Stomach (tissue), 9 donors: ENCODE measurements around the gene KCNK13. TPM values are rescaled to one million over a fixed set of nuclear protein-coding genes. Genes with fewer than 3 reads are reported as not detected.

Experiments
- DNase-seq, 2 donors: peaks; one replicate each; pipeline versions ENCODE4 v3.0.0 to v3.0.0-alpha.2; 2013 to 2019
- H3K27ac ChIP-seq, 5 donors: fragments of 200-600 bp in 4 of 5; sonication (generic) in 4 of 5; one replicate each; pipeline ENCODE4 v1.5.1; 2013 to 2019; ENCODE audit warnings: mild to moderate bottlenecking in 1 of 5, moderate library complexity in 1 of 5
- H3K27me3 ChIP-seq, 3 donors: fragments of 200-600 bp; sonication (generic); one replicate each; pipeline ENCODE4 v1.5.1; 2017 to 2019; ENCODE audit warnings: mixed run types in 1 of 3
- H3K36me3 ChIP-seq, 4 donors: fragments of 200-600 bp; sonication (generic); 1 replicate in 3 of 4; 2 replicates in 1 of 4; pipeline ENCODE4 v1.5.1; 2016 to 2019
- H3K4me1 ChIP-seq, 4 donors: fragments of 200-600 bp; sonication (generic); one replicate each; pipeline ENCODE4 v1.5.1; 2016 to 2019
- H3K4me3 ChIP-seq, 4 donors: fragments of 200-600 bp; sonication (generic) in 3 of 4; one replicate each; pipeline ENCODE4 v1.5.1; 2016 to 2019; ENCODE audit warnings: mild to moderate bottlenecking in 1 of 4
- H3K9me3 ChIP-seq, 4 donors: fragments of 200-600 bp; sonication (generic); one replicate each; pipeline ENCODE4 v1.5.1; 2016 to 2019
- EP300 ChIP-seq: sonication (generic); formaldehyde crosslinking; IDR thresholded peaks from one replicate; pipeline ENCODE4 v1.6.1; 2017; ENCODE audit warnings: antibody characterized with exemption
- POLR2A ChIP-seq, 4 donors: fragments of 450-650 bp; IDR thresholded peaks; one replicate each; pipeline ENCODE4 v1.6.1; 2016; ENCODE audit warnings: antibody characterized with exemption in 4 of 4, control low read depth in 2 of 4, mild to moderate bottlenecking in 1 of 4, moderate library complexity in 1 of 4
- POLR2AphosphoS5 ChIP-seq, 3 donors: sonication (generic); formaldehyde crosslinking; IDR thresholded peaks; one replicate each; pipeline ENCODE4 v1.6.1; 2016; ENCODE audit warnings: antibody characterized with exemption in 3 of 3
- WGBS, 5 donors: extraction: QIAGEN DNeasy Blood & Tissue Kit in 3 of 5; methylation state at CpG; one replicate each; pipeline versions ENCODE4 v1.1.5 to v1.1.7; 2013 to 2018; 5-methylcytosine and 5-hydroxymethylcytosine counted together
- intact Hi-C: fragments of 100-400 bp; cut with DNase I; formaldehyde crosslinking; loops from one replicate; pipeline ENCODE4 v1.15.1; 2023; ENCODE audit warnings: low total_unique reads
- polyA plus RNA-seq, 3 donors: library from polyadenylated mRNA; stranded (reverse); fragments of 200-250 nt; gene quantifications; one replicate each; pipeline ENCODE4 v1.2.3, GENCODE V29; 2013
- total RNA-seq, 5 donors: library from RNA; depleted of rRNA; stranded (reverse); fragments of >200 nt; gene quantifications; one replicate each; pipeline versions ENCODE4 v1.1.0 to v1.2.3, GENCODE V29; 2014 to 2016
- TF ChIP-seq, protein P1 (sequence below), 7 experiments: fragments of 450-650 bp in 4 of 7; fragments of 200-600 bp in 3 of 7; sonication (generic) in 3 of 7; IDR thresholded peaks; one replicate each; pipeline ENCODE4 v1.5.1; 2016 to 2019; ENCODE audit warnings: antibody characterized with exemption in 7 of 7, control low read depth in 2 of 7, mild to moderate bottlenecking in 1 of 7
- donor health status: healthy with polysubstance abuse.
- donor health status: Bipolar disorder and iron deficiency.
- donor health status: healthy.

Gene KCNK13
- total and polyA plus RNA-seq, 8 donors: 0.08 to 2.5 (median 0.37) TPM; not detected in 4

DNA sequence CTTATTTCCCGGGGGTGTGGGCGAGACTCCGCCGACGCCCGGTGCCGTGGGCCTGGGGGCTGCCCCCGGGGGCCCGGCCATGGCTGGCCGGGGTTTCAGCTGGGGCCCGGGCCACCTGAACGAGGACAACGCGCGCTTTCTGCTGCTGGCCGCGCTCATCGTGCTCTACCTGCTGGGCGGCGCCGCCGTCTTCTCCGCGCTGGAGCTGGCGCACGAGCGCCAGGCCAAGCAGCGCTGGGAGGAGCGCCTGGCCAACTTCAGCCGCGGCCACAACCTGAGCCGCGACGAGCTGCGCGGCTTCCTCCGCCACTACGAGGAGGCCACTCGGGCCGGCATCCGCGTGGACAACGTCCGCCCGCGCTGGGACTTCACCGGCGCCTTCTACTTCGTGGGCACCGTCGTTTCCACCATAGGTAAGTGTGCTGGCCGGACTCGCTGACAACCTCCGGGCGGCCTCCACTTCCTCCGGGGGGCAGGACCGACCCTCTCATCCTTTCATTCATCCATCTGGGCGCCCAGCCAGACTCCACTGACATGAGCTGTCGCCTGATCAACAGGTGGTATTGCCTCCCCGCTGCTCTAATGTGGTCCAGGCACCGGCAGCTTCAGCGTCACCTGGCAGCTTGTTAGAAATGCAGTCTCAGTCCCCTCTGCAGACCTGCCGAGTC is 467 bp downstream of the KCNK13 start:
- Histone ChIP-seq H3K36me3 (no peaks in the 10 kb centered on the region), H3K4me1 (peaks cover 24 to 34% (median 30%) of the 10 kb centered on the region in 4 donors), H3K27me3 (peaks cover 14 to 90% (median 45%) of the 10 kb centered on the region in 3 donors), H3K27ac (no peak overlapping the region), H3K9me3 (peaks cover 0 to 3% (median 0%) of the 10 kb centered on the region in 4 donors), H3K4me3 (peak overlapping the region; percentile 43 to 63 (median 53))
- WGBS, 5 donors: 1 to 2% (median 1%) methylated on average over 21 to 63 of the region's 63 CpGs
- TF ChIP-seq POLR2AphosphoS5 (IDR thresholded peaks at IDR 0.05) (no peak), POLR2A (IDR thresholded peaks at IDR 0.05) (no peak), EP300 (no peak)
- TF ChIP-seq, protein P1, sequence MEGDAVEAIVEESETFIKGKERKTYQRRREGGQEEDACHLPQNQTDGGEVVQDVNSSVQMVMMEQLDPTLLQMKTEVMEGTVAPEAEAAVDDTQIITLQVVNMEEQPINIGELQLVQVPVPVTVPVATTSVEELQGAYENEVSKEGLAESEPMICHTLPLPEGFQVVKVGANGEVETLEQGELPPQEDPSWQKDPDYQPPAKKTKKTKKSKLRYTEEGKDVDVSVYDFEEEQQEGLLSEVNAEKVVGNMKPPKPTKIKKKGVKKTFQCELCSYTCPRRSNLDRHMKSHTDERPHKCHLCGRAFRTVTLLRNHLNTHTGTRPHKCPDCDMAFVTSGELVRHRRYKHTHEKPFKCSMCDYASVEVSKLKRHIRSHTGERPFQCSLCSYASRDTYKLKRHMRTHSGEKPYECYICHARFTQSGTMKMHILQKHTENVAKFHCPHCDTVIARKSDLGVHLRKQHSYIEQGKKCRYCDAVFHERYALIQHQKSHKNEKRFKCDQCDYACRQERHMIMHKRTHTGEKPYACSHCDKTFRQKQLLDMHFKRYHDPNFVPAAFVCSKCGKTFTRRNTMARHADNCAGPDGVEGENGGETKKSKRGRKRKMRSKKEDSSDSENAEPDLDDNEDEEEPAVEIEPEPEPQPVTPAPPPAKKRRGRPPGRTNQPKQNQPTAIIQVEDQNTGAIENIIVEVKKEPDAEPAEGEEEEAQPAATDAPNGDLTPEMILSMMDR (IDR thresholded peaks at IDR 0.05): no peak
- intact Hi-C loops: no loop called here
- DNase-seq: peak in 1 of 2 donors; percentile 60

DNA sequence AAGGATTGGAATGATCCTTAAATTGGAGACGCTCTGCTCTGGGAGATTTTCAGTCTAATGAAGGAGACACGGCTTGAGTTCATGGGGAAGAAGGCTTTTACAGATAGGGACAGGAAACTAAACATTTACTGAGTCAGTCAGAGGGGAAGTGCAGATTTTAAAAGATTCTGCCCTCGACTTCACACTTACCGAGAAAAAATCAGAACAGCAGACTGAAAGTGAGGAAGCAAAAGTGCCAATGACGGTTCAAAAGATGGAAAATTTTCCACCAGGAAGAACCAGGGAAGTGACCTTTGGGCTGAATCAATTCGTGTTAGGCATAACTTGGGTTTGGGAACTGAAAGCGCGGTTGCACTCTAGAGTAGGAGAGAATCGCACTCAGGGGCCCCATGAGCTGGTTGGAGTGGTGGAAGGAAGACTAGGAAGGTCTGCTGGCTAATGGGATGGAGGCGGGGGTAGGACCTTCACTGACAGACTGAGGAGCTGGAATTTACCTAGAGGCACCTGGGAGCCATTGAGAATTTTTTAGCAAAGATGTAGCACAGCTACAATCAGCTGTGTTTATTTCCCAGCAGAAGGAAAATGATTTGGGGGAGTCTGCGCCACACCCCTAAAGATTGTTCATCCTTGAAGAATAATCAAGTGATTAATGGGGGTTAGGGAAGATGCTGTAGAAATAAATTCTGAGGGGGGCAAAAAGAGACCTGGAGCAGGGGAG is 1.2 kb downstream of the KCNK13 start:
- intact Hi-C loops: no loop called here
- peak overlapping the region in 3 of 4 donors; percentile 44 to 63 (median 62) for H3K4me3 ChIP-seq
- no peaks in the 10 kb centered on the region for H3K36me3 ChIP-seq
- H3K9me3 ChIP-seq: peaks cover 0 to 3% (median 0%) of the 10 kb centered on the region in 4 donors
- peaks cover 24 to 34% (median 30%) of the 10 kb centered on the region in 4 donors for H3K4me1 ChIP-seq
- no peak for DNase-seq
- peaks cover 14 to 88% (median 45%) of the 10 kb centered on the region in 3 donors for H3K27me3 ChIP-seq
- TF ChIP-seq, protein P1 (IDR thresholded peaks at IDR 0.05): no peak
- TF ChIP-seq POLR2AphosphoS5 (IDR thresholded peaks at IDR 0.05): no peak
- H3K27ac ChIP-seq: no peak overlapping the region
- WGBS, 5 donors: 25 to 30% (median 27%) methylated on average over 11 of the region's 11 CpGs

DNA sequence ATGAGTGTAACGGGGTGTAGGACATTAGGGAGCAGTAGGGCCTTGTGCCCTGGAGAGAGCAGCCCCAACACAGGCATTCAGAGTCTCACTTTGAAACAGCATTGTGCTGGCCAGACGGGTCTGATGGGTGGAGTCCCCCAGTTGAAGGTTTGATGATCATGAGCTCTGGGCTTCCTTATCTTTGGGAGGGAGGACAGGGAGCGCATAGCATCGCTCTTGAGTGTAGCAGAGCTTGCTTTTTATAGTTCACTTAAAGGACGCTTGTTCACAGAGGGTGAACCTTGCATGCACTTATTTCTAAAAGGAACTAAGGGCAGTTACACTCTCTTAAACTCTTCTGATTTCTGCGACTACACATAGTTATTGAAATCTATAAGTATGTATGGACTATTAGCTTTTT is 10.6 kb downstream of the KCNK13 start:
- Histone ChIP-seq H3K27me3 (peaks cover 0 to 56% (median 6%) of the 10 kb centered on the region in 3 donors), H3K4me1 (no peaks in the 10 kb centered on the region), H3K4me3 (no peak overlapping the region), H3K36me3 (no peaks in the 10 kb centered on the region), H3K27ac (no peak overlapping the region), H3K9me3 (no peaks in the 10 kb centered on the region)
- 71 to 78% (median 75%) methylated on average over 6 of the region's 6 CpGs for WGBS, 5 donors
- TF ChIP-seq, protein P1 (IDR thresholded peaks at IDR 0.05): no peak
- no peak for DNase-seq
- intact Hi-C loops: no loop called here

DNA sequence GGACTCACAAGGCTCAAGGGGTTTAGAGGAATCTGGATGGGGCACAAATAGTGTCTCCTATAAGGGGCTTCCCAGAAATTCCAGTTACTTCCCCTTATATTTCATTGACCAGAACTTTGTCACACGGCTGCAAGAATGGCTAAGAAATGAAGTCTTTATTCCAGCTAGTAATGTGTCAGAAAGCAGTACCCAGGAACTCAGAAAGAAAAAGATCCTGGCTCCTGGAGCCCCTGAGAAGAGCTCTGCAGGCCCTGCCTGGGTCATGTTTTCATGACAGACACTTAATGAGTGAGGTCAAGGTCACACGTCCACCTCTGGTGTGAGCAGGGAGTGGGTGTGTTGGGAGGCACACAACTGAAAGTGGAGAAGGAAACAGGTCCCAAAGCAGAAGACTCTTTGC is 17.8 kb downstream of the KCNK13 start:
- TF ChIP-seq POLR2AphosphoS5 (IDR thresholded peaks at IDR 0.05) (no peak), POLR2A (IDR thresholded peaks at IDR 0.05) (no peak), EP300 (no peak)
- TF ChIP-seq, protein P1 (IDR thresholded peaks at IDR 0.05): no peak
- 72 to 92% (median 78%) methylated on average over 2 of the region's 2 CpGs for whole genome bisulfite sequencing, 5 donors
- Histone ChIP-seq H3K36me3 (no peaks in the 10 kb centered on the region), H3K27ac (no peak overlapping the region), H3K27me3 (peaks cover 0 to 14% (median 0%) of the 10 kb centered on the region in 3 donors), H3K4me1 (no peaks in the 10 kb centered on the region), H3K4me3 (no peak overlapping the region), H3K9me3 (no peaks in the 10 kb centered on the region)
- intact Hi-C loops: no loop called here
- DNase-seq: no peak
